ENCODE data around the gene RNF144A. TPM values are rescaled to one million over a fixed set of nuclear protein-coding genes. Genes with fewer than 3 reads are reported as not detected.
"Not testable (repeated sequence)": the region's sequence is repeated elsewhere in the genome, so short reads cannot be mapped to it uniquely, and the experiment has no call there.

Gene RNF144A
- total and polyA plus RNA-seq, 9 donors, result 10.4 to 47.7 (median 23.9) TPM

- H3K9me3 ChIP-seq, result no peaks in the 10 kb centered on the region
- TF ChIP-seq POLR2A (IDR thresholded peaks at IDR 0.05), result no peak
- no peak for TF ChIP-seq EP300 (IDR thresholded peaks at IDR 0.05)
- TF ChIP-seq, protein P1, sequence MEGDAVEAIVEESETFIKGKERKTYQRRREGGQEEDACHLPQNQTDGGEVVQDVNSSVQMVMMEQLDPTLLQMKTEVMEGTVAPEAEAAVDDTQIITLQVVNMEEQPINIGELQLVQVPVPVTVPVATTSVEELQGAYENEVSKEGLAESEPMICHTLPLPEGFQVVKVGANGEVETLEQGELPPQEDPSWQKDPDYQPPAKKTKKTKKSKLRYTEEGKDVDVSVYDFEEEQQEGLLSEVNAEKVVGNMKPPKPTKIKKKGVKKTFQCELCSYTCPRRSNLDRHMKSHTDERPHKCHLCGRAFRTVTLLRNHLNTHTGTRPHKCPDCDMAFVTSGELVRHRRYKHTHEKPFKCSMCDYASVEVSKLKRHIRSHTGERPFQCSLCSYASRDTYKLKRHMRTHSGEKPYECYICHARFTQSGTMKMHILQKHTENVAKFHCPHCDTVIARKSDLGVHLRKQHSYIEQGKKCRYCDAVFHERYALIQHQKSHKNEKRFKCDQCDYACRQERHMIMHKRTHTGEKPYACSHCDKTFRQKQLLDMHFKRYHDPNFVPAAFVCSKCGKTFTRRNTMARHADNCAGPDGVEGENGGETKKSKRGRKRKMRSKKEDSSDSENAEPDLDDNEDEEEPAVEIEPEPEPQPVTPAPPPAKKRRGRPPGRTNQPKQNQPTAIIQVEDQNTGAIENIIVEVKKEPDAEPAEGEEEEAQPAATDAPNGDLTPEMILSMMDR (IDR thresholded peaks at IDR 0.05), result peak in 2 of 3 donors; percentile 64 to 69
- H3K4me1 ChIP-seq (ENCODE audit: insufficient read depth), result no peaks in the 10 kb centered on the region
- no peaks in the 10 kb centered on the region for H3K27me3 ChIP-seq
- H3K36me3 ChIP-seq, result no peaks in the 10 kb centered on the region
- WGBS, 3 donors, result 48 to 51% (median 50%) methylated on average over 5 of the region's 5 CpGs
- no peak overlapping the region for H3K4me3 ChIP-seq
- H3K27ac ChIP-seq, result peak overlapping the region; percentile 40 to 60
- DNase-seq, result no peak
- intact Hi-C loops (cut with DNase I), result loop anchor here in 1 of 4 donors (5.0 kb wide), 1 partner anchor 145 kb away; no protein-coding TSS in a partner anchor
Measured at GRCh38 chr2:6896930-6897759, 20.1 kb upstream of the RNF144A start.

DNA sequence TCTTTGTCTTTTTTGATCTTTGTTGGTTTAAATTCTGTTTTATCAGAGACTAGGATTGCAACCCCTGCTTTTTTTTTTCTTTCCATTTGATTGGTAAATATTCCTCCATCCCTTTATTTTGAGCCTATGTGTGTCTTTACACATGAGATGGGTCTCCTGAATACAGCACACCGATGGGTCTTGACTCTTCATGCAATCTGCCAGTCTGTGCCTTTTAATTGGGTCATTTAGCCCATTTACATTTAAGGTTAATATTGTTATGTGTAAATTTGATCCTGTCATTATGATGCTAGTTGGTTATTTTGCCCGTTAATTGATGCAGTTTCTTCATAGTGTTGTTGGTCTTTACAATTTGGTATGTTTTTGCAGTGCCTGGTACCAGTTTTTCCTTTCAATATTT lies 14.6 kb upstream of the RNF144A start:
- H3K27ac ChIP-seq; intact Hi-C loops (cut with DNase I); H3K27me3 ChIP-seq; H3K4me1 ChIP-seq (ENCODE audit: insufficient read depth); H3K36me3 ChIP-seq; H3K4me3 ChIP-seq; DNase-seq; H3K9me3 ChIP-seq: not testable (repeated sequence)
- 94 to 96% (median 95%) methylated on average over 2 of the region's 2 CpGs for WGBS, 3 donors

- intact Hi-C loops (cut with DNase I), result no loop called here
- 91 to 96% (median 96%) methylated on average over 1 of the region's 1 CpG for WGBS, 3 donors
- H3K27ac ChIP-seq, result no peak overlapping the region
- no peaks in the 10 kb centered on the region for H3K36me3 ChIP-seq
- TF ChIP-seq POLR2A (IDR thresholded peaks at IDR 0.05) (no peak), EP300 (IDR thresholded peaks at IDR 0.05) (no peak)
- TF ChIP-seq, protein P1 (IDR thresholded peaks at IDR 0.05), result no peak
- no peak overlapping the region for H3K4me3 ChIP-seq
- no peaks in the 10 kb centered on the region for H3K9me3 ChIP-seq
- H3K27me3 ChIP-seq, result no peaks in the 10 kb centered on the region
- no peak for DNase-seq
- H3K4me1 ChIP-seq (ENCODE audit: insufficient read depth), result no peaks in the 10 kb centered on the region
Measured at GRCh38 chr2:6905668-6906067, 11.5 kb upstream of the RNF144A start.

GRCh38 chr2:6906165-6906741 lies 11.0 kb upstream of the RNF144A start:
- no peak overlapping the region for H3K27ac ChIP-seq
- intact Hi-C loops (cut with DNase I), result no loop called here
- H3K4me1 ChIP-seq (ENCODE audit: insufficient read depth), result no peaks in the 10 kb centered on the region
- DNase-seq, result no peak
- WGBS, 3 donors, result 52 to 72% (median 60%) methylated on average over 1 of the region's 1 CpG
- no peaks in the 10 kb centered on the region for H3K27me3 ChIP-seq
- TF ChIP-seq EP300 (IDR thresholded peaks at IDR 0.05) (no peak), POLR2A (IDR thresholded peaks at IDR 0.05) (no peak)
- TF ChIP-seq, protein P1 (IDR thresholded peaks at IDR 0.05), result no peak
- no peaks in the 10 kb centered on the region for H3K9me3 ChIP-seq
- H3K4me3 ChIP-seq, result no peak overlapping the region
- H3K36me3 ChIP-seq, result no peaks in the 10 kb centered on the region

GRCh38 chr2:6908291-6908690 lies 8.9 kb upstream of the RNF144A start:
- intact Hi-C loops (cut with DNase I), result no loop called here
- no peak for TF ChIP-seq EP300 (IDR thresholded peaks at IDR 0.05)
- TF ChIP-seq, protein P1 (IDR thresholded peaks at IDR 0.05), result no peak
- no peak for TF ChIP-seq POLR2A (IDR thresholded peaks at IDR 0.05)
- 88 to 92% (median 90%) methylated on average over 2 of the region's 2 CpGs for WGBS, 3 donors

More at GRCh38 chr2:6908291-6908690, 8.9 kb upstream of the RNF144A start:
- H3K9me3 ChIP-seq, result no peaks in the 10 kb centered on the region
- DNase-seq, result no peak
- H3K4me1 ChIP-seq (ENCODE audit: insufficient read depth), result no peaks in the 10 kb centered on the region
- no peaks in the 10 kb centered on the region for H3K36me3 ChIP-seq
- H3K4me3 ChIP-seq, result no peak overlapping the region
- H3K27me3 ChIP-seq, result no peaks in the 10 kb centered on the region
- H3K27ac ChIP-seq, result no peak overlapping the region

All from ovary (tissue), 9 donors.